GM12878 (cell line): ENCODE measurements around the gene TACC2. TPM values are rescaled to one million over a fixed set of nuclear protein-coding genes. Genes with fewer than 3 reads are reported as not detected.

ENCODE experiments used
- ATAC-seq: fragments of 200-7000 bp; cut with Tn5 transposase; 3 replicates; pipeline ENCODE4 v1.9.1; 2020; ENCODE audit warnings: mild to moderate bottlenecking, moderate library complexity
- BruUV-seq: library from RNA; stranded (reverse); fragments of 400-500 nt; replicated peaks from 2 replicates; lab custom pipeline; 2021; lab: Mats Ljungman, UMichigan
- CTCF ChIA-PET: fragments of 300-600 bp; sonication (Branson Sonifier 250); formaldehyde crosslinking; extraction: SDS; loops from one replicate; lab custom pipeline; 2021; ENCODE audit warnings: inconsistent platforms; lab: Yijun Ruan, JAX
- POLR2A ChIA-PET: fragments of 350-600 bp; formaldehyde crosslinking; extraction: SDS; loops from one replicate; lab custom pipeline; 2021; ENCODE audit warnings: inconsistent platforms; lab: Charles Lee
- RAD21 ChIA-PET: fragments of 300-600 bp; sonication (Branson Sonifier 250); formaldehyde crosslinking; loops from one replicate; lab custom pipeline; 2023; ENCODE audit warnings: antibody characterized with exemption; ENCODE audit not compliant: unreplicated experiment; lab: Charles Lee
- SMC1A ChIA-PET: fragments of 300-600 bp; sonication (Branson Sonifier 250); formaldehyde crosslinking; loops from one replicate; lab custom pipeline; 2023; ENCODE audit not compliant: unreplicated experiment, uncharacterized antibody; lab: Charles Lee
- DNase-seq: peaks from one replicate; pipeline ENCODE4 v3.0.0-alpha.2; 2011; ENCODE audit warnings: low read depth, low spot score
- FAIRE-seq: peaks from 3 replicates; lab custom pipeline; 2011; peaks lifted over from hg19 to GRCh38; lab: Jason Lieb, UNC
- H2AFZ ChIP-seq: 2 replicates; pipeline ENCODE4 v1.6.0; 2011; ENCODE audit warnings: low read depth, low read length, control low read depth; ENCODE audit not compliant: control insufficient read depth
- H3K27ac ChIP-seq: 2 replicates; pipeline ENCODE4 v1.5.1; 2011; ENCODE audit warnings: control low read depth; ENCODE audit not compliant: control insufficient read depth, insufficient read depth
- H3K27me3 ChIP-seq, 2 experiments: replicated peaks in 1 of 2; 2 replicates each; pipeline versions ENCODE4 v1.6.0 to v1.6.1; 2011; ENCODE audit warnings: low read length in 1 of 2; ENCODE audit not compliant: control insufficient read depth in 2 of 2, insufficient read depth in 2 of 2
- H3K36me3 ChIP-seq, 2 experiments: 2 replicates each; pipeline ENCODE4 v1.5.1; 2011; ENCODE audit warnings: low read length in 1 of 2; ENCODE audit not compliant: control insufficient read depth in 2 of 2, insufficient read depth in 2 of 2
- H3K4me1 ChIP-seq: 2 replicates; pipeline ENCODE4 v1.6.1; 2011; ENCODE audit warnings: mild to moderate bottlenecking, low read length, moderate library complexity, mixed read lengths; ENCODE audit not compliant: control insufficient read depth, insufficient read depth
- H3K4me2 ChIP-seq: 2 replicates; pipeline ENCODE4 v1.6.0; 2011; ENCODE audit warnings: control low read depth; ENCODE audit not compliant: control insufficient read depth, insufficient read depth
- H3K4me3 ChIP-seq: fragments of 200-600 bp; sonication (generic); 2 replicates; pipeline ENCODE4 v1.5.1; 2016
- H3K79me2 ChIP-seq: 2 replicates; pipeline ENCODE4 v1.6.0; 2011; ENCODE audit warnings: low read length; ENCODE audit not compliant: control insufficient read depth, insufficient read depth
- H3K9ac ChIP-seq: 2 replicates; pipeline ENCODE4 v1.8.0; 2011; ENCODE audit warnings: low read length, control low read depth, mixed read lengths; ENCODE audit not compliant: control insufficient read depth, insufficient read depth
- H3K9me3 ChIP-seq: replicated peaks from 3 replicates; pipeline ENCODE4 v1.5.1; 2011; ENCODE audit warnings: mild to moderate bottlenecking, low read length; ENCODE audit not compliant: control insufficient read depth, insufficient read depth
- H4K20me1 ChIP-seq: 2 replicates; pipeline ENCODE4 v1.6.0; 2011; ENCODE audit not compliant: control insufficient read depth, insufficient read depth
- BRCA1 ChIP-seq: IDR thresholded peaks from 2 replicates; pipeline ENCODE4 v1.6.1; 2011; ENCODE audit warnings: low read depth, low read length, improper control_type of control experiment
- RELA ChIP-seq: fragments of 450-650 bp; IDR thresholded peaks from 2 replicates; pipeline ENCODE4 v1.8.0; 2014; ENCODE audit warnings: borderline replicate concordance; ENCODE audit not compliant: partially characterized antibody
- ZBTB40 ChIP-seq: fragments of 450-650 bp; IDR thresholded peaks from 2 replicates; pipeline ENCODE4 v1.6.1; 2016; ENCODE audit warnings: mild to moderate bottlenecking, moderate library complexity, borderline replicate concordance
- ZZZ3 ChIP-seq: IDR thresholded peaks from 2 replicates; pipeline ENCODE4 v1.6.1; 2011; ENCODE audit warnings: low read depth; ENCODE audit not compliant: control insufficient read depth, insufficient read length
- WGBS: methylation state at CpG from one replicate; pipeline ENCODE4 v1.1.6; 2016; ENCODE audit warnings: low lambda C conversion rate; ENCODE audit not compliant: insufficient replicate concordance, insufficient coverage; ENCODE audit errors: missing lambda C conversion rate; 5-methylcytosine and 5-hydroxymethylcytosine counted together
- in situ Hi-C: fragments of 300-500 bp; cut with MboI; formaldehyde crosslinking; loops from 9 replicates; pipeline ENCODE4 v1.14.3; 2018; ENCODE audit warnings: mixed read lengths
- intact Hi-C: fragments of 100-400 bp; cut with micrococcal nuclease; formaldehyde crosslinking; loops from one replicate; pipeline ENCODE4 v1.14.2; 2022; ENCODE audit not compliant: unreplicated experiment
- polyA plus RNA-seq, 11 experiments: library from polyadenylated mRNA; depleted of rRNA in 4 of 11; unstranded in 6 of 11; stranded (reverse) in 5 of 11; fragments of >200 nt; fragmentation: Nextera tagmentation in 4 of 11; fragmentation: Illumina TruSeq in 1 of 11; extraction: Ambion mirVana in 4 of 11; extraction: Trizol in 1 of 11; gene quantifications; 1 replicate in 1 of 11; 2 replicates in 10 of 11; pipeline versions ENCODE4 v1.2.1 to v1.2.3, GENCODE V29; 2011 to 2016; ENCODE audit warnings: inconsistent platforms in 2 of 11, missing spikeins in 2 of 11, low read depth in 1 of 11
- total RNA-seq, 4 experiments: library from RNA; depleted of rRNA in 3 of 4; stranded (reverse); fragments of >200 nt in 3 of 4; fragmentation: Illumina TruSeq in 1 of 4; extraction: Trizol in 1 of 4; gene quantifications; 2 replicates each; pipeline versions ENCODE4 v1.2.1 to v1.2.3, GENCODE V29; 2013 to 2021

Gene TACC2
- total and polyA plus RNA-seq, 10 of the 15 experiments (the other 5 are each of a cell fraction or from before 2014, with no cell fraction given) = 0.07 to 0.64 (median 0.13) TPM; not detected in 5

GRCh38 chr10:122173337-122173736, 184.4 kb downstream of the TACC2 start (continued):
- no peak for TF ChIP-seq ZBTB40
- TF ChIP-seq ZZZ3 = no peak
- TF ChIP-seq, all 136 proteins: peak for 0

GRCh38 chr10:122173766-122174435, 184.9 kb downstream of the TACC2 start:
- Histone ChIP-seq H2AFZ (no peak overlapping the region), H3K27ac (no peak overlapping the region), H4K20me1 (no peaks in the 10 kb centered on the region), H3K4me2 (no peak overlapping the region), H3K4me1 (no peaks in the 10 kb centered on the region), H3K36me3 (no peaks in the 10 kb centered on the region), H3K4me3 (no peak overlapping the region), H3K9me3 (no peaks in the 10 kb centered on the region), H3K79me2 (no peaks in the 10 kb centered on the region), H3K9ac (no peak overlapping the region), H3K27me3 (peaks cover 0 to 3% of the 10 kb centered on the region in 2 experiments; a peak in 2 of 4 replicates)
- no peak for ATAC-seq
- no TSS peak for BruUV-seq
- intact Hi-C loops = no loop called here
- POLR2A ChIA-PET = no interaction called here
- CTCF ChIA-PET = no interaction called here
- no peak for DNase-seq
- no peak for FAIRE-seq
- in situ Hi-C loops = no loop called here
- RAD21 ChIA-PET = no interaction called here
- whole genome bisulfite sequencing = 5% methylated on average over 8 of the region's 8 CpGs
- SMC1A ChIA-PET = no interaction called here
- TF ChIP-seq RELA (no peak), BRCA1 (no peak)
